ENCODE results near the gene RSPH9. TPM values are rescaled to one million over a fixed set of nuclear protein-coding genes. Genes with fewer than 3 reads are reported as not detected.
A peak's percentile ranks its signal among the peaks of the same experiment; 100 is the strongest.

The RSPH9 gene, protein sequence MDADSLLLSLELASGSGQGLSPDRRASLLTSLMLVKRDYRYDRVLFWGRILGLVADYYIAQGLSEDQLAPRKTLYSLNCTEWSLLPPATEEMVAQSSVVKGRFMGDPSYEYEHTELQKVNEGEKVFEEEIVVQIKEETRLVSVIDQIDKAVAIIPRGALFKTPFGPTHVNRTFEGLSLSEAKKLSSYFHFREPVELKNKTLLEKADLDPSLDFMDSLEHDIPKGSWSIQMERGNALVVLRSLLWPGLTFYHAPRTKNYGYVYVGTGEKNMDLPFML
- 1 to 10 TPM; 1.1 to 9.7 (median 4.6) TPM for total RNA-seq

DNA sequence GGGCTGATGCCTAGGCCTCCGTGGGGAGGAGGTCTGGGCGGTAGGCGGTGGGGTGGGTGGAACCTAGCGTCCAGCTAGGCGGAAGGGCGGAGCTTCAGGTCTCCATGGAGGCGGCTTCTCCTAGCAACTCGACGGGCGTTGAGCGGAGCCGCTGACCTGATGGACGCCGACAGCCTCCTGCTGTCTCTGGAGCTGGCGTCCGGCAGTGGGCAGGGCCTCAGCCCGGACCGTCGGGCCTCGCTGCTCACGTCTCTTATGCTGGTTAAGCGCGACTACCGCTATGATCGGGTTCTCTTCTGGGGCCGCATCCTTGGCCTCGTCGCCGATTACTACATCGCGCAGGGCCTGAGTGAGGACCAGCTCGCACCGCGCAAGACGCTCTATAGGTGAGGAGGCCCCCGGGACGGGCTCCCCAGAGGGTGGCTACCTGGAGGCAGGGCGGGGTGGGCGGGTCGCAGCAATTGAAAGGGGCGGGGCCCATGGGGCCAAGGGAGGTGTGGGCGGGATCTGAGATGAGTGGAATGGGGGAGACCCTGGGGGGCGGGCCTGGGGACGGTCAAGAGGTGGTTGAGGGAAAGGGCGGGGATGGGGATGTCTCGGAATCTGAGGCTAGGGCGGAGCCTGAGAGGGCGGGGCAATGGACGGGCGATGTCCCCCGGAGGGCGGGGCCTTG lies at the start of gene RSPH9:
Gene RSPH9 (plus strand): TSS at position 97 of the 673 bp plus-strand sequence. CDS start 63 bp downstream, at position 160.
- Histone ChIP-seq H3K27ac (peak within 1 kb of the TSS; percentile 69 to 79), H3K4me1 (replicated peaks in 1 of 2) (peaks cover 5 to 13% of the 10 kb centered on the region in 2 donors), H3K4me3 (peak within 1 kb of the TSS; percentile 33 to 45 (median 39))
- WGBS, 10 experiments = 0% methylated on average over 3 of the region's 52 CpGs; no CpG with 5 or more reads in 9 of the 10 experiments
- peak; percentile 87 to 95 (median 91) for ATAC-seq (replicated peaks in 6 of 8)
- in situ Hi-C loops (cut with MboI; ENCODE audit: low pct_unique_long_range_greater_than_20kb in 2 of 9, low sequenced_read_pairs in 9 of 9, unreplicated experiment in 9 of 9) = no loop called here

DNA sequence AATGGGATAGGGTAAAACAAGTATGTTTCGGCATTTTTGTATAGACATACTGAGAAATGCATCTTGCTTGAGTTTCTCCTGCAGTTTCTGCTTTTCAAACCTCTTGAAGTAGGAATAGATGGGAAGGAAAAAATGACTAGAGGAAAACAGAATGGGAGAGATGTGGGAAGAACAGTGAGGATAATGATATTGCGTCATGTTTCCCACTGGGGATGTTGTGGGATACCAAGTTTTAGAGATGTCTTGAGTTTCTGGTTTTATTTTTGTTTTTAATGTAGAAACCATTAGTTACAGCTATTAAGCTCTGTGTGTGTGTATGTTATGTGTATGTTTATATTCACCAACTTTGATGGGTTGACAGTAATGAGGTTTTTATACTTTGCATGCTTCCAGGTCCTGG lies 44.2 kb upstream of the RSPH9 start:
- H3K27ac ChIP-seq = no peak overlapping the region
- no peak overlapping the region for H3K4me3 ChIP-seq
- in situ Hi-C loops (cut with MboI; ENCODE audit: low pct_unique_long_range_greater_than_20kb in 2 of 9, low sequenced_read_pairs in 9 of 9, unreplicated experiment in 9 of 9) = no loop called here
- no peak for ATAC-seq (replicated peaks in 6 of 8)
- H3K4me1 ChIP-seq (replicated peaks in 1 of 2) = no peaks in the 10 kb centered on the region
- 92 to 100% (median 100%) methylated on average over 1 to 2 of the region's 2 CpGs; no CpG with 5 or more reads in 1 of the 10 experiments for WGBS, 10 experiments

DNA sequence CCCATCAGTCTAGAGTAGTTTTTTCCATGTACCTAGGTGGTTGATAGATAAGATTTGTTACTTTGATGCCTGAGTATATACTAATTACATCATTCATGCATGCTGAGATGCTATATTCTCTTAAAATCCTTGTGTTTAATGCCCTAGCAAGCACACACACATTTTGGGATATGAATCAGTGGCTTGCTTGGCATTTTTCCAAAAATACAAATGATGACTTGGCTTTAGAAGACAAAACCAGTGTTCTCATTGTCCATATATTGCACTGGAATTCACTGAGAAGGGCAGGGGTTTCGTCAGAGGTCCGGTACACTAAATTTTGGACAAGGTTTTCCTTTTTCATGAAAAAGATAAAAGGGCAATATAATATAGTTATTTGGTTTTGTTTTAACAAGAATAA lies 40.7 kb upstream of the RSPH9 start:
- 79 to 100% (median 95%) methylated on average over 2 of the region's 2 CpGs; no CpG with 5 or more reads in 4 of the 10 experiments for WGBS, 10 experiments
- in situ Hi-C loops (cut with MboI; ENCODE audit: low pct_unique_long_range_greater_than_20kb in 2 of 9, low sequenced_read_pairs in 9 of 9, unreplicated experiment in 9 of 9) = no loop called here
- Histone ChIP-seq H3K4me1 (replicated peaks in 1 of 2) (no peaks in the 10 kb centered on the region), H3K27ac (no peak overlapping the region), H3K4me3 (no peak overlapping the region)
- ATAC-seq (replicated peaks in 6 of 8) = no peak

DNA sequence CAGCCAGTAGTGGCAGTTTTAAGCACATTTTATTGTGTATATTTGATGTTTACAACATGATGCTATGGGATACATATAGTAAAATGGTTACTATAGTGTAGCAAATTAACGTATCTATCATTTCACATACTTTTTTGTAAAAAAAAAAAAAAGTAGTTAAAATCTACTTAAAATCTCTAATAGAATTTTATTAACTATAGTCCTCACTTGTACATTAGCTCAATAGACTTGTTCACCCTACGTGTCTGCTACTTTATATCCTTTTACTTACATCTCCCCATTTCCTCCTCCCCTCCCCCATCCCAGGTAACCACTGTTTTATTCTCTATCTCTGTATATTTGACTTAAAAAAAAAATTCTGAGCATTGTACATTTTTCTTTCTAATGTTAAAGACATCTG lies 38.8 kb upstream of the RSPH9 start:
- Histone ChIP-seq H3K4me3 (no peak overlapping the region), H3K4me1 (replicated peaks in 1 of 2) (no peaks in the 10 kb centered on the region), H3K27ac (no peak overlapping the region)
- WGBS, 10 experiments = 76 to 100% (median 92%) methylated on average over 1 to 2 of the region's 2 CpGs; no CpG with 5 or more reads in 1 of the 10 experiments
- in situ Hi-C loops (cut with MboI; ENCODE audit: low pct_unique_long_range_greater_than_20kb in 2 of 9, low sequenced_read_pairs in 9 of 9, unreplicated experiment in 9 of 9) = no loop called here
- ATAC-seq (replicated peaks in 6 of 8) = no peak

DNA sequence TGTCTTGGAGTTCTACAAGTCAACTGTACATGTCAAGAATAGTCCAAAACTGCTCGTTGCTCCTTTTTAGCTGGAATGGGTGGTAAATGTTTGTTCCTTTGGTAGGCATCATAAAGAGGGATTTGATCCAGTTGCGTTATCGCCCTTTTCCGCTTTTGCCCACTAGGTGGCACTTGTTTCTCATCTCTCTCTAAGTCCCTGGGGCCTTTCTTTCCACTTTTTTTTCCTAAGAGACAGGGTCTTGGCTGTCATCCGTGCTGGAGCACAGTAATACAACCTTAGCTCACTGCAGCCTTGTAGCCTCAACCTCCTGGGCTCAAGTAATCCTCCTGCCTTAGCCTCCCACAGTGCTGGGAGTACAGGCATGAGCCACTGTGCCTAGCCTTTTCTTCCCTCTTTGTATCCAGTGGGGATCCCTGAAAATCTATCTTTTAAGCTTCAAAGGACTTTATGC lies 36.5 kb upstream of the RSPH9 start:
- 0 to 4% (median 0%) methylated on average over 1 to 5 of the region's 5 CpGs; no CpG with 5 or more reads in 2 of the 10 experiments for WGBS, 10 experiments
- peak; percentile 72 to 93 (median 86) for ATAC-seq (replicated peaks in 6 of 8)
- Histone ChIP-seq H3K27ac (no peak overlapping the region), H3K4me1 (replicated peaks in 1 of 2) (no peaks in the 10 kb centered on the region), H3K4me3 (no peak overlapping the region)
- in situ Hi-C loops (cut with MboI; ENCODE audit: low pct_unique_long_range_greater_than_20kb in 2 of 9, low sequenced_read_pairs in 9 of 9, unreplicated experiment in 9 of 9) = no loop called here

DNA sequence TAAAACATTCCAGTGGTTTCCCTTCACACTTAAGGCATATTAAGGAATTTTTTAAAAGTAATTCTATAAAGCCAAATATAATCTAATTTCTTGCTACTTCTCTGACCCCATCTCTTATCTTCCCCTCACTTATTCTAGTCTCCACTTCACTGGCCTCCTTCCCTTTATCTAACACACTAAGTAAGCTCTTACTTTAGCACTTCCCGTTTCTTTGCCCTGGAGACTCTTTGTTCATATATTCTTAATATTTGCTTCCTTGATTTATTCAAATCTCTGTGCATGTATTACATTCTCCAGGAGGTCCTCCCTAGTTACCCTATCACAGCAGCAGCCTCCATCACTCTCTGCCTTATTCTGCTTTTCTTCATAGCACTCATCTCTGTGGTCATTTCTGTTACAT lies 36.0 kb upstream of the RSPH9 start:
- in situ Hi-C loops (cut with MboI; ENCODE audit: low pct_unique_long_range_greater_than_20kb in 2 of 9, low sequenced_read_pairs in 9 of 9, unreplicated experiment in 9 of 9) = no loop called here
- Histone ChIP-seq H3K4me1 (replicated peaks in 1 of 2) (no peaks in the 10 kb centered on the region), H3K4me3 (no peak overlapping the region), H3K27ac (no peak overlapping the region)
- WGBS, 10 experiments = 18 to 100% (median 95%) methylated on average over 1 of the region's 1 CpG
- peak in 1 of 8 experiments; percentile 83 for ATAC-seq (replicated peaks in 6 of 8)

DNA sequence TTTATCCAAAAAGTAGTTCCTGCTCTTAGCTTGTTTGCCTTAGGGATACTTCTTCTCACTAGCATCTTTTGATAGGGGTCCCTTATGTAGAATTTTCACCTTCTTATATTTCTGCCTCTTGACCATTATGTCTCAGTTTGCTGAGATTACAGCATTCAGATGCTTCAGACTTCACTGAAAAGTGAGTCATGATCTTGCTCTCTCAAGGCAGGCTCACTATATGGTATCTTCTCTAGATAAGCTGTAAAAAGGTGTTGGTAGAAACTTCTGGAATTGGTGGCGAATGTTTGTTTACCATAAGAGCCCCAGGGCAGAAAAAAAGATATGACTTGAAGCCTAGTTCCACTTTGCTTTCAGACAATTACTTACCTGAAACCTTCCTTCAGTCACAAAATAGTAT lies 35.4 kb upstream of the RSPH9 start:
- H3K4me1 ChIP-seq (replicated peaks in 1 of 2) = no peaks in the 10 kb centered on the region
- H3K4me3 ChIP-seq = no peak overlapping the region
- no peak overlapping the region for H3K27ac ChIP-seq
- peak in 1 of 8 experiments; percentile 16 for ATAC-seq (replicated peaks in 6 of 8)
- in situ Hi-C loops (cut with MboI; ENCODE audit: low pct_unique_long_range_greater_than_20kb in 2 of 9, low sequenced_read_pairs in 9 of 9, unreplicated experiment in 9 of 9) = no loop called here
- WGBS, 10 experiments = 67 to 100% (median 95%) methylated on average over 1 of the region's 1 CpG; no CpG with 5 or more reads in 4 of the 10 experiments

DNA sequence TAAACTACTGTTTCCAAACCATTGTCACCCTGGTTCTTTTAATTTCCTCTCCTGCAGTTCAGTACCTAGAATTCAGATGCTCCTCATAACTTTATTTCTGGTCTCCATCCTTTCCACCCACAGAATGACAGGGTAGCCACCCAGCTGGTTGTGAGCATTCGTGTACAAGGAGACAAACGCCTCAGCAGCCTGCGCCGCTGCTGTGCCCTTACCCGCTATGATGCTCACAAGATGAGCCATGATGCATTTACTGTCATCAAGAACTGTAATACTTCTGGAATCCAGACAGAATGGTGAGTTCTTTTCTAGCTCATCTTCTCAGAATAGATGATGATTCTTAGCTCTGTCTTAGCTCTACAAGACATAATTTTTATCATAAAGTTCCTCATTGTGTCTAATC lies 34.4 kb upstream of the RSPH9 start:
- ATAC-seq (replicated peaks in 6 of 8) = no peak
- WGBS, 10 experiments = 89 to 100% (median 100%) methylated on average over 1 to 5 of the region's 5 CpGs; no CpG with 5 or more reads in 1 of the 10 experiments
- H3K4me1 ChIP-seq (replicated peaks in 1 of 2) = no peaks in the 10 kb centered on the region
- no peak overlapping the region for H3K27ac ChIP-seq
- H3K4me3 ChIP-seq = no peak overlapping the region
- in situ Hi-C loops (cut with MboI; ENCODE audit: low pct_unique_long_range_greater_than_20kb in 2 of 9, low sequenced_read_pairs in 9 of 9, unreplicated experiment in 9 of 9) = no loop called here

DNA sequence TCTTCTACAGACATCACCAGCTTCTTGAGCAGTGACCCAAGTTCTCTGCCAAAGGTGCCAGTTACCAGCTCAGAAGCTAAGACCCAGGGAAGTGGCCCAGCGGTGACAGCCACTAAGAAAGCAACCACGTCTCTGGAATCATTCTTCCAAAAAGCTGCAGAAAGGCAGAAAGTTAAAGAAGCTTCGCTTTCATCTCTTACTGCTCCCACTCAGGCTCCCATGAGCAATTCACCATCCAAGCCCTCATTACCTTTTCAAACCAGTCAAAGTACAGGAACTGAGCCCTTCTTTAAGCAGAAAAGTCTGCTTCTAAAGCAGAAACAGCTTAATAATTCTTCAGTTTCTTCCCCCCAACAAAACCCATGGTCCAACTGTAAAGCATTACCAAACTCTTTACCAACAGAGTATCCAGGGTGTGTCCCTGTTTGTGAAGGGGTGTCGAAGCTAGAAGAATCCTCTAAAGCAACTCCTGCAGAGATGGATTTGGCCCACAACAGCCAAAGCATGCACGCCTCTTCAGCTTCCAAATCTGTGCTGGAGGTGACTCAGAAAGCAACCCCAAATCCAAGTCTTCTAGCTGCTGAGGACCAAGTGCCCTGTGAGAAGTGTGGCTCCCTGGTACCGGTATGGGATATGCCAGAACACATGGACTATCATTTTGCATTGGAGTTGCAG lies 31.0 kb upstream of the RSPH9 start:
- in situ Hi-C loops (cut with MboI; ENCODE audit: low pct_unique_long_range_greater_than_20kb in 2 of 9, low sequenced_read_pairs in 9 of 9, unreplicated experiment in 9 of 9) = no loop called here
- 64 to 100% (median 94%) methylated on average over 1 to 6 of the region's 6 CpGs; no CpG with 5 or more reads in 3 of the 10 experiments for WGBS, 10 experiments
- Histone ChIP-seq H3K4me3 (no peak overlapping the region), H3K27ac (no peak overlapping the region), H3K4me1 (replicated peaks in 1 of 2) (no peaks in the 10 kb centered on the region)
- peak in 1 of 8 experiments; percentile 25 for ATAC-seq (replicated peaks in 6 of 8)

DNA sequence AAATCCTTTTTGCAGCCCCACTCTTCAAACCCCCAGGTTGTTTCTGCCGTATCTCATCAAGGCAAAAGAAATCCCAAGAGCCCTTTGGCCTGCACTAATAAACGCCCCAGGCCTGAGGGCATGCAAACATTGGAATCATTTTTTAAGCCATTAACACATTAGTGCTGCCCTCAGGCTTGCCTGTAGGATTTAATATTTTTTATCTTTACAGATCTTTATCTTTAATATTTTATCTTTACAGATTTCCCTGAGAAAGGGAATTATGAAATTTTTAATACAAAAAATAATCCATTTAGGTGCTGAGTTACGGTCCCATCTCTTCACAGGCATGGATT lies 30.5 kb upstream of the RSPH9 start:
- no peaks in the 10 kb centered on the region for H3K4me1 ChIP-seq (replicated peaks in 1 of 2)
- WGBS, 10 experiments = 21 to 100% (median 88%) methylated on average over 1 to 3 of the region's 3 CpGs; no CpG with 5 or more reads in 1 of the 10 experiments
- in situ Hi-C loops (cut with MboI; ENCODE audit: low pct_unique_long_range_greater_than_20kb in 2 of 9, low sequenced_read_pairs in 9 of 9, unreplicated experiment in 9 of 9) = no loop called here
- H3K27ac ChIP-seq = no peak overlapping the region
- ATAC-seq (replicated peaks in 6 of 8) = peak in 3 of 8 experiments; percentile 25 to 39 (median 33)
- H3K4me3 ChIP-seq = no peak overlapping the region

DNA sequence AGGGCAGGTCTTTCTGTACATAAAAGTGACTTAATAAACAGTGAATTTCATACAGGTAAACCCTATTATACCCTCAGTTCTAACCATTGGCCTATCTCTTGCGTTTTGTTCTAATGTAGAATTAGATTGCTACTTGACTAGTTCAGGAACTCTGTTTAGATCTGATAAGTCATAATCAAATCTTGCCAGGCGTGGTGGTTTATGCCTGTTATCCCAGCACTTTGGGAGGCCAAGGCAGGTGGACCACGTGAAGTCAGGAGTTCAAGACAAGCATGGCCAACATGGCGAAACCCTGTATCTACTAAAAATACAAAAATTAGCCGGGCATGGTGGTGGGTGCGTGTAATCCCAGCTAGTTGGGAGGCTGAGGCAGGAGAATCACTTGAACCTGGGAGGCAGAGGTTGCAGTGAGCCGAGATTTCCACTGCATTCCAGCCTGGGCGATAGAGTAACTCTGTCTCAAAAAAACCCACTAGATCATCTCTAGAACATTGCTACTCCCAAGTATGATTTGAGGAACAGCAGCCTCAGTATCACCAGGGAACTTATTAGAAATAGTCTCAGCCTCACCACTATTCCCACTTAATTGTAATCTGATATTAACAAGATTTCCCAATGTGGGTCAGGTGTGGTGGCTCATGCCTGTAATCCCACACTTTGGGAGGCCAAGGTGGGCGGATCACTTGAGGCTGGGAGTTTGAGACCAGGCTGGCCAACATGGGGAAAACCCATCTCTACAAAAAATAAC lies 27.9 kb upstream of the RSPH9 start:
- 80 to 100% (median 97%) methylated on average over 2 to 8 of the region's 9 CpGs for WGBS, 10 experiments
- no peak overlapping the region for H3K4me3 ChIP-seq
- no peaks in the 10 kb centered on the region for H3K4me1 ChIP-seq (replicated peaks in 1 of 2)
- ATAC-seq (replicated peaks in 6 of 8) = no peak
- no peak overlapping the region for H3K27ac ChIP-seq
- in situ Hi-C loops (cut with MboI; ENCODE audit: low pct_unique_long_range_greater_than_20kb in 2 of 9, low sequenced_read_pairs in 9 of 9, unreplicated experiment in 9 of 9) = no loop called here

DNA sequence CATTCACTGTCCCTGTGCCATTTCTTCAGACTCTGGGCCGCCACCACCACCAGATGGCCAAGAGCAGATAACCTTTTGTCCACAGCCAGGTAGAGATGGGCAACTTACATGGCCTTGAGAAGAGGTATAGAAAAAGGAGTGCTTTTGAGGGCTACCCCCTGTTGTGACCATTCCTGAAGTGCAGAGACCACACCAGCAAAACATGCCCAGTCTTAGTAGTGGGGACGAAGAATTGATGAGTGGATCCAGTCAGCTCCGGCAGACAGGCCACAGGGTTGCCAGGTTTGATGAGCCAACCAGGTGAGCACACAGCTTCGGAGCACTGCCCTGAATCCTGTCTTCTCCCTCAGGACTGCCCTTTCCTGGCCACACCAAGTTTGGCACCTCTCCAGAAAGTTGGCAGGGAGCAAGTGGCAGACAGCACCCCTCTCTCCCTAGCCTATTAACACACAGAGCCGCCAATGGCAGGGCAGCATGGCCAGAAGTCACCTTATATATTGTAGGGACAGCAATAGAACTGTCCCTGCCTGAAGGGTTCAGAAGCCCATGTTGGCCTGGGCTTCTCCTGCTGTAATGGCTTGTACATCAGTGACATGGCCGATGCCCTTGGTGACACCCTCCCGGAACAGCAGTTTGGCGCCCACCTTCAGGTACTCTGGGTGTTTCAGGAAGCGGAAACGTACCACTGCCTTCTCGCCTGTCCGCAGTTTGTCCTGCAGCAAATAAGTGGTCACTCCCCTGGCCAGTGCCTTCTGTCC lies 23.6 kb upstream of the RSPH9 start:
- Histone ChIP-seq H3K4me1 (replicated peaks in 1 of 2) (no peaks in the 10 kb centered on the region), H3K4me3 (no peak overlapping the region), H3K27ac (no peak overlapping the region)
- 90 to 100% (median 96%) methylated on average over 1 to 5 of the region's 12 CpGs; no CpG with 5 or more reads in 6 of the 10 experiments for WGBS, 10 experiments
- in situ Hi-C loops (cut with MboI; ENCODE audit: low pct_unique_long_range_greater_than_20kb in 2 of 9, low sequenced_read_pairs in 9 of 9, unreplicated experiment in 9 of 9) = no loop called here
- ATAC-seq (replicated peaks in 6 of 8) = peak in 4 of 8 experiments; percentile 7 to 15 (median 12)
